Germinal center (tissue), 1 donor: ENCODE data around the gene ELF4.

Source experiments
- DNase-seq: peaks from one replicate; pipeline ENCODE4 v3.0.0; 2012; ENCODE audit warnings: mixed read lengths, low spot score

ELF4 gene

DNA sequence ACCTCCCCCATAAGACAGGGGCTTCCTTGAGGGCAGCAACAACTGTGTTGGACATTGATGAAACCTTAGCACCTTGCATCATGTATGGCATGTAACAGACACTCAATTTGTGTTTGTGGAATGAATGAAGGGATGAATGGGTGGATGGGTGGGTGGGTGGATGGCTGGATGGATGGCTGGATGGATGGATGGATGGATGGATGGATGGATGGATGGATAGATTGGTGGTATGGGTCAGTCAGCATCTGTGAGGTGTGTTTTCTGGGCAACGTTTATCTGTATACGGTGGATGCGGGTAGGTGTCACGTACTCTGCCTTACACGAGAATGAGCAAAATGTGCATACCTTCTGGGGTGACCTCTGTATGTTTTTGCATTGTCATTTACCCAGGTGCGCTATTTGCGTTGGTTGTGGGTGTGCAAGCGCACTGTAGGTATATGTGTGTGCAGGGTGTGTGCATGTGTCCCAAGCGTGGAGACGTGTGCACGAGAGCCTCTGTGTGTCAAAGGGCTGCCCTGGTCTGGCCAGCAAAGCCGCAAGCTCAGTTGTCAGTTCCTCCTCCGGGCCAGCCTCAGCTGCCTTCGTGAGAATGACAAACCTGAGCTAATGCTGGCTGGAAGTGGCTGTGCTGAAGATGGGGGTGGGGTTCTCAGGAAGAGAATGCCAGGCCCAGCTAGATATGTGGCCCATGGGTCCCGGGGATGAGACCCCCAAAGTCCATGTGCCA, 26.5 kb downstream of the ELF4 start:
- DNase-seq = peak; percentile 36

DNA sequence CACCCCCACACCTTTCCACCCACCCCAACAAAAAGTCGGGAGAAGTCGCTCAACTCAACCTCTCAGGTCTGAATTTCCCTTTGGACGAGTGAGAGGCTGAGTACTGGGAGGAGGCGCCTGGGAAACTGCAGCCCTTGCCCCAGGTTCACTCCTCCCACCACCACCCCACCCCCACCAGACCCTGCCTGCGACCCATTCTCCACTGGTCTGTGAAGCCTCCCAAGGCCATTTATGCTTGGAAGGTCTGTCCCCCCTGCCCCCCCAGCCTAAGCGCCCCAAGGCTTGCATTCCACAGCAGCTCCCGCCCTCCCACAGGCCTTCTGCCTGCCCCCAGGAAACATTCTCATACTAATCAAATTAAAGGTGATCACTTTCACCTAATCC, 27.2 kb downstream of the ELF4 start:
- no peak for DNase-seq

DNA sequence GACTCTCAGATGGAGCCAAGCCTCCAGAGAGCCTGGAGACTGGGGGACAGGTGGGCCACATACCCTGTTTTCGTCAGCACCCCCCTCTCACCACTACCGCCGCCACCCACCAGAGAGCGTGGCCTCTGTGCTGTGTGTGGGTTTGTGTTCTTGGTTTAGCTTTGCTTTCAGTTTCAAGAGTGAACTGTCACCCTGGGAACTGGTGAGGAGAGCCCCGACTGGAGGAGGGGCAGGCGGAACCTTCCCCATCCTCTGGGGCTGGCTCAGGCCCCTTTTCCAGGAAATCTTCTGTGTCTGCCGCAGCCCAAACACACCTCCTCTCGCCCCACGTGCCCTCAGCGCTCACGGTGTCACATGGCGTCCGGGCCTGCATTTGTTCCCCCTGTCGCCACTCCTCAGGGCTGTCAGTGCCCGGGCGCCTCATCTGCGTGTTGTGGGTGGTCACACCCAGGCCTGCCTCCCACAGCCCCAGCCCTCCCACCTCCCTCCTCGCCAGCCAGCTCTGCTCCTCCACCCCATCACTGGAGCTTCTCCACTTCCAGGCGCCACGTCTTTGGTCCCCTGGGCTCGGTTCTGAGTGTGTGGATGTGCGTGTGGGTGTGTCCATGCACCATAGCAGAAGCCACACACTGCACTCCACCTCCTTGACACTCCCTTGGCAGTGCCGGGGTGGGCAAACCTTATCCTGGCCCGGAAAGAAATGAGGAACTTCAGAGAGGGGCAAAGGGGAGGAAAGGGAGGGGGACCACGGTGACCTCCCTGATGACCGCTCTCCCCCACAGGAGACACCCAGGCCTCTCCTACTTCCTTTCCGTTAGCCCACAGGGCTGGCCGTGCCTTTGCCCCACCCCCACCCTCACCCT, 27.8 kb downstream of the ELF4 start:
- peak; percentile 68 for DNase-seq

- no peak for DNase-seq
Measured at GRCh38 chrX:130081421-130082045, 28.8 kb downstream of the ELF4 start.

DNA sequence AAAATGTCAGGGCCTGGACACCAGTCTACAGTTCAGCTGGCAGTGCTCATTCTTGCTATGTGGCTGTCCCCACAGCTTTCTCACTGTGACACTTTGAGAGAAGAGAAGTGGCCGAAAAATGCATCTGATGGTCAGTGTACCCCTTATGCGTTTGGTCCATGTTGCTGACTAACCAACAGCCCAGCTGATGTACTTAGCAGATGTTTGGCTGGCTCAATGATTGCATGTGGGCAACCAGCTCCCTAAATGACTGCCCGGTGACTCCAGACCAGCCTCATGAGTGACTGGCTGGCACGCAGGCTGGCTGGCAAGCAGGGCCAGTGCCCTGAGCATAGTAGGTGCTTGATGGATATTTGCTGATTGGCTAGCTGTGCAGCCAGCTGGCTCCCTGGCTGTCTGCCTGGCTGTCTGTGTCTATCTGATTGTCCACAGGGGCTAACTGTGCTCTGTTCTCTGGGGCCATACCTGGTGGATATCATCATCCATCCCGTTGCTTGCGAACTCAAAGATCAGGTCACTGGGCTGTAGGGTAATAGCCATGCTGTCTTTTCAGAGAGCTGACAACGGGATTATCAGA, 29.4 kb downstream of the ELF4 start:
- DNase-seq = no peak

DNA sequence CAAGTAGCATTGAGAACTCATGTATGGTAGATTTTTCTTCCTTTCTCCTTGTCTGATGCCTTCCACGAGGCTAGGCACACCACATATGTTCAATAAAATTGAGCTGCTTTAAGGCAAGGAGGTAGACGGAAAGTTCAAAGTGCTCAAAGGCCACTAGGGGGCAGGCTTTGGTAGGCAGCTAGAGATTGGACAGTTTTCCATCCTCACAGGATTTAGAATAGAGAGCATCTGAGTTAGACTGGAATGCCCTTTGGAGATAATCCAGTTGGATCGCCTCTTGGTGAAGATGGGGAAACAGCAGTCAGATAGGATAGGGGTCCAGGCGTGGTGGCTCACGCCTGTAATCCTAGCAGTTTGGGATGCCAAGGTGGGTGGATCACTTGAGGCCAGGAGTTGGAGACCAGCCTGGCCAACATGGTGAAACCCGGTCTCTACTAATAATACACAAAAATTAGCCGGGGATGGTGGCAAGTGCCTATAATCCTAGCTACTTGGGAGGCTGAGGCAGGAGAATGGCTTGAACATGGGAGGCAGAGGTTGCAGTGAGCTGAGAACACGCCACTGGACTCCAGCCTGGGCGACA, 30.4 kb downstream of the ELF4 start:
- peak; percentile 55 for DNase-seq

GRCh38 chrX:130075777-130076176, 34.5 kb downstream of the ELF4 start:
- no peak for DNase-seq

DNA sequence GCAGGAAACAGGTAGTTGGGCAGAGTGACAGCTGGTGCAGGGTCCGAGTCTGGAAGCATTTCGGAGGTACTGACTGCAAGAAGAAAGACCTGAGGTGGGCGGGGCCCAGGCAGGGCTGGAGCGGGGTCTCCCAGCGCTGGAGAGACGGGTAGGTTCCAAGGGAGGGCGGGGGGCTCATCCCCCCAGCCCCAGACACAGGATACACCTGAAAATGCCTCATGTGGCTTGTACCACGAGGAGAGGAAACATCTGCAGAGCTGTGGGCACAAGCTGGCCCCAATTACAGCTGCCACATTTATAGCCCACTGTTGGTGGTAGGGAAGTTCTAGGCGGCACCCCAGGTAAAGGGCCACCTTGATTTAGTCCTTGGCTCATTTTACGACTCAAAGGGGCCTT, 38.0 kb downstream of the ELF4 start:
- no peak for DNase-seq

- DNase-seq = no peak
Measured at GRCh38 chrX:130071611-130072344, 38.5 kb downstream of the ELF4 start.

GRCh38 chrX:130066975-130067615, 43.2 kb downstream of the ELF4 start:
- no peak for DNase-seq

- peak; percentile 88 for DNase-seq
Measured at GRCh38 chrX:130060122-130061069, 49.9 kb downstream of the ELF4 start.

DNA sequence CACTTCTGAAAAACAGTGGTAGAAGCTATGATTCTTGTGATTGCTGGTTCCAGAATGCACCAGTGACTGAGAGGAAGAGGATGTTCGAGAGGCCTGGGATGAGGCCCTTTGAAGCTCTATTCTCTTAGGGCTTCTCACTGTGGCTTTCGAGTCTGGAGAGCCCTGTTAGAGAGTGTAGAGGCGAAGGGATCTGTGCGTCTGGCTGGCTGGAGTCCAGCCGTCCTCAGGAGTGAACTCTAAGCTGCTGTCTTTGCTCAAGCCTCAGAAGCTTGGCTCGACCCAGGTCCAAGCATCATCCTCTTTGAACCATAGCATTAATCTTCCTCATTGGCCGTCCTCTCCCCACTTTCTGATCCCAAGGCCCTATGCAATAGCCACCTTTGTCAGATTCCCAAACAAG, 51.6 kb downstream of the ELF4 start:
- no peak for DNase-seq

GRCh38 chrX:130057209-130057608, 53.1 kb downstream of the ELF4 start:
- no peak for DNase-seq

DNA sequence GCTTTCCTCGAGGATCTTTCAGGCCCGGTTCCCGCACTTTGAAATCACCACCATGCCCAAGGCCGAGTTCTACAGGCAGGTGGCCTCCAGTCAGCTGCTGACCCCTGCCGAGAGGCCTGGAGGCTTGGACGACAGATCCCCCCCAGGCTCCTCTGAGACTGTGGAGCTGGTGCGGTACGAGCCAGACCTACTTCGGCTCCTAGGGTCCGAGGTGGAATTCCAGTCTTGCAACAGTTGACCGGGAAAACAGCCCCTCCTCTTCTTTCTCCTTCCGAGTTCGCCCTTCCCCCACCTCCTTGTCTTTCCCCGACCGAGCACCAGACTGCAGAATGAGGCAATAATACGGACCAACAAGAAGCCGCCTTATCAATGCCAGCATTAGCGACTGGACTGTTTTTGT, 54.4 kb downstream of the ELF4 start:
- DNase-seq = no peak

DNA sequence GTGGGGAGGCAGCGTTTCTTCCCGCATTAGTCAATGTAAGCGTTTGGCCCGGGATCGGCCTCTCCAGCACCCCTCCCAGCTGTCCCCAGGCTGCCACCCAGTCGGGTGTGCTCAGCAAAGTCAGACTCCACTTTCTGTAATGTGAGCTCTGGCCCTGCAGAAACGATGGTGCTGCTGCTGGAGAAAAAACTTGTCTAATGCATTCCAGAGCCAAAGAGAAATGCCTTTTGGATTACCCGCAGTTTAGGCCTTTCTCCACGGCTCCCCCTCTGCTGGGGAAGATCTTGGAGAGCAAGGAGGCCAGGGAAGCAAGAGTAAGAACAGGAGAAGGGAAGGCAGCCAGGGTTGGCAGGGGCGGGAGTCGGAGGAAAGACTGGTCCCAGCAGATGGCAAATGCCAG, 55.2 kb downstream of the ELF4 start:
- DNase-seq = no peak

DNA sequence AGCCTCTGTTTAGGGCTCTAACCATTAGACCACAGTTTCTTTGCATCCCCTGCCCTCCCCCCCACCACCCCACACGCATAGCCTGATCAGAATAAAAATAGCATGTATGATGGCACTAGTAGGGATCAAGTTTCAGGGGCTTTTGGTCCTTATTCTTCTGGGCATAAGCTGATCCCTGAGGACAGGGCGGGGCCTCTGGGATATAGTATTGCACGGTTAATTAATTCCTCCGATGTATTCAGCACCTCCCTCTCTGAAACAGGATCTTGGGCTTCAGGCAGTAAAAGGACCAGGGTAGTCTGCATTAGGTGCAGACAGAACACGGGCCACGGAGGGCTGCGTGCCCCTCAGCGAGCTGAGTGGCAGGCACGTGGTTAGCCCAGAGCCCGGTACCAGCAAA, 57.1 kb downstream of the ELF4 start:
- DNase-seq = no peak

- DNase-seq = no peak
Measured at GRCh38 chrX:130051176-130051845, 59.0 kb downstream of the ELF4 start.

DNA sequence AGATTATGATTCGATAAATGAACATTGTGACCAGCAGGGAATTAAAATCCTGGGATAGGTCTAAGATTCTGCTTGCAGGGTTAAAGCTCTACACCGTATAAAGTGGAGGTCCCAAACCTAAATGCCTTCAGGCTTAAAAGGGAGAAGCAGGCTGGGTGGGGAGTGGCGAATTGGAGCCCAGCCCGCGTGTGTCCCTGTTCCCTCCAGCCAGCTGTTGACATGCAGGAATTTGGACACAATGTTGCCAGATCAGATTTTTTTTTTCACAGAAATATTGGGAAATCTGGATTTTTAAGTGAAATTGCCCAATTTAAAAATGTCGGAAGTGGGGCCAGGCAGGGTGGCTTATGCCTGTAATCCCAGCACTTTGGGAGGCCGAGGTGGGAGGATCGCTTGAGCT, 60.5 kb downstream of the ELF4 start:
- no peak for DNase-seq

GRCh38 chrX:130048686-130049222, 61.5 kb downstream of the ELF4 start:
- DNase-seq = no peak
